ENCODE results near the gene LPGAT1.
"Not testable (repeated sequence)": the region's sequence is repeated elsewhere in the genome, so short reads cannot be mapped to it uniquely, and the experiment has no call there.

The LPGAT1 gene

GRCh38 chr1:211730347-211730746 is 100.2 kb downstream of the LPGAT1 start:
- no peak for DNase-seq (ENCODE audit: low spot score)
- ChIA-PET POLR2A (ENCODE audit: low non-redundant PET) (no interaction called here), CTCF (no interaction called here)
- H3K27ac ChIP-seq: no peak overlapping the region
- TF ChIP-seq CTCF (conservative IDR thresholded peaks at IDR 0.05; ENCODE audit: low read depth): no peak

GRCh38 chr1:211729238-211729637 is 101.3 kb downstream of the LPGAT1 start:
- ChIA-PET CTCF (interaction anchor here (1.8 kb wide), 1 partner anchor 31 kb away, joined by 6 read pairs; no protein-coding TSS in a partner anchor), POLR2A (ENCODE audit: low non-redundant PET) (no interaction called here)
- no peak for DNase-seq (ENCODE audit: low spot score)
- no peak overlapping the region for H3K27ac ChIP-seq
- TF ChIP-seq CTCF (conservative IDR thresholded peaks at IDR 0.05; ENCODE audit: low read depth): no peak

- H3K27ac ChIP-seq: no peak overlapping the region
- TF ChIP-seq CTCF (conservative IDR thresholded peaks at IDR 0.05; ENCODE audit: low read depth): no peak
- ChIA-PET CTCF (no interaction called here), POLR2A (ENCODE audit: low non-redundant PET) (no interaction called here)
- no peak for DNase-seq (ENCODE audit: low spot score)
Observed at GRCh38 chr1:211726467-211726995, 104.0 kb downstream of the LPGAT1 start.

- TF ChIP-seq CTCF (conservative IDR thresholded peaks at IDR 0.05; ENCODE audit: low read depth): no peak
- DNase-seq (ENCODE audit: low spot score): no peak
- ChIA-PET CTCF (no interaction called here), POLR2A (ENCODE audit: low non-redundant PET) (no interaction called here)
- no peak overlapping the region for H3K27ac ChIP-seq
Observed at GRCh38 chr1:211724687-211725196, 105.8 kb downstream of the LPGAT1 start.

- POLR2A ChIA-PET (ENCODE audit: low non-redundant PET): no interaction called here
- DNase-seq (ENCODE audit: low spot score): no peak
- CTCF ChIA-PET: interaction anchor here (1.4 kb wide), 1 partner anchor 25 kb away, joined by 4 read pairs; no protein-coding TSS in a partner anchor
- no peak for TF ChIP-seq CTCF (conservative IDR thresholded peaks at IDR 0.05; ENCODE audit: low read depth)
- no peak overlapping the region for H3K27ac ChIP-seq
Observed at GRCh38 chr1:211723273-211723672, 107.3 kb downstream of the LPGAT1 start.

- POLR2A ChIA-PET (ENCODE audit: low non-redundant PET): no interaction called here
- CTCF ChIA-PET: interaction anchor here (1.4 kb wide), 1 partner anchor 24 kb away, joined by 4 read pairs; no protein-coding TSS in a partner anchor
- no peak for TF ChIP-seq CTCF (conservative IDR thresholded peaks at IDR 0.05; ENCODE audit: low read depth)
Observed at GRCh38 chr1:211722277-211723175, 108.0 kb downstream of the LPGAT1 start.

GRCh38 chr1:211716555-211716954 is 114.0 kb downstream of the LPGAT1 start:
- POLR2A ChIA-PET (ENCODE audit: low non-redundant PET); CTCF ChIA-PET; DNase-seq (ENCODE audit: low spot score): not testable (repeated sequence)

More at GRCh38 chr1:211722277-211723175, 108.0 kb downstream of the LPGAT1 start:
- no peak for DNase-seq (ENCODE audit: low spot score)
- H3K27ac ChIP-seq: no peak overlapping the region

More at GRCh38 chr1:211716555-211716954, 114.0 kb downstream of the LPGAT1 start:
- not testable (repeated sequence) for H3K27ac ChIP-seq
